Lower lobe of right lung (tissue), 2 donors: ENCODE measurements around the gene SHMT2. TPM values are rescaled to one million over a fixed set of nuclear protein-coding genes. Genes with fewer than 3 reads are reported as not detected.

Source experiments
- ATAC-seq, 2 donors: fragments of 200-7000 bp; cut with Tn5 transposase; one replicate each; pipeline ENCODE4 v1.9.1; 2020 to 2022; ENCODE audit warnings: mild to moderate bottlenecking in 2 of 2, moderate library complexity in 2 of 2
- DNase-seq: peaks from one replicate; pipeline ENCODE4 v3.0.0-alpha.2; 2020
- H3K27ac ChIP-seq: fragments of 200-600 bp; one replicate; pipeline ENCODE4 v1.8.0; 2022
- H3K27me3 ChIP-seq: fragments of 200-600 bp; one replicate; pipeline ENCODE4 v1.8.0; 2022; ENCODE audit warnings: low read depth
- H3K36me3 ChIP-seq: fragments of 200-600 bp; one replicate; pipeline ENCODE4 v1.8.0; 2022; ENCODE audit warnings: mild to moderate bottlenecking
- H3K4me1 ChIP-seq: fragments of 200-600 bp; one replicate; pipeline ENCODE4 v1.8.0; 2022
- H3K4me3 ChIP-seq: fragments of 200-600 bp; one replicate; pipeline ENCODE4 v1.8.0; 2022; ENCODE audit warnings: mild to moderate bottlenecking
- H3K9me3 ChIP-seq: fragments of 200-600 bp; one replicate; pipeline ENCODE4 v1.8.0; 2022
- intact Hi-C: fragments of 100-400 bp; cut with DNase I; formaldehyde crosslinking; loops from one replicate; pipeline ENCODE4 v1.11.0; 2022
- total RNA-seq: library from RNA; stranded (reverse); fragmentation: NEBNext Ultra II Directional; extraction: Animal tissue kit (Norgen Biotek cat#: 25700); gene quantifications from one replicate; pipeline ENCODE4 v1.2.1, GENCODE V29; 2021
- TF ChIP-seq, protein P1 (sequence below): fragments of 200-600 bp; IDR thresholded peaks from one replicate; pipeline ENCODE4 v1.8.0; 2022; ENCODE audit warnings: antibody characterized with exemption, mild to moderate bottlenecking
- donor health status: DM: no; HTN: yes; CAD: no; lungs with severe emphysema.

SHMT2 gene
- total RNA-seq, 1 donor from 2014 or later, result 66.6 TPM

- Histone ChIP-seq H3K4me3 (no peak overlapping the region), H3K27me3 (no peaks in the 10 kb centered on the region), H3K9me3 (no peaks in the 10 kb centered on the region), H3K4me1 (no peaks in the 10 kb centered on the region), H3K36me3 (peaks cover 72% of the 10 kb centered on the region), H3K27ac (no peak overlapping the region)
- TF ChIP-seq, protein P1, sequence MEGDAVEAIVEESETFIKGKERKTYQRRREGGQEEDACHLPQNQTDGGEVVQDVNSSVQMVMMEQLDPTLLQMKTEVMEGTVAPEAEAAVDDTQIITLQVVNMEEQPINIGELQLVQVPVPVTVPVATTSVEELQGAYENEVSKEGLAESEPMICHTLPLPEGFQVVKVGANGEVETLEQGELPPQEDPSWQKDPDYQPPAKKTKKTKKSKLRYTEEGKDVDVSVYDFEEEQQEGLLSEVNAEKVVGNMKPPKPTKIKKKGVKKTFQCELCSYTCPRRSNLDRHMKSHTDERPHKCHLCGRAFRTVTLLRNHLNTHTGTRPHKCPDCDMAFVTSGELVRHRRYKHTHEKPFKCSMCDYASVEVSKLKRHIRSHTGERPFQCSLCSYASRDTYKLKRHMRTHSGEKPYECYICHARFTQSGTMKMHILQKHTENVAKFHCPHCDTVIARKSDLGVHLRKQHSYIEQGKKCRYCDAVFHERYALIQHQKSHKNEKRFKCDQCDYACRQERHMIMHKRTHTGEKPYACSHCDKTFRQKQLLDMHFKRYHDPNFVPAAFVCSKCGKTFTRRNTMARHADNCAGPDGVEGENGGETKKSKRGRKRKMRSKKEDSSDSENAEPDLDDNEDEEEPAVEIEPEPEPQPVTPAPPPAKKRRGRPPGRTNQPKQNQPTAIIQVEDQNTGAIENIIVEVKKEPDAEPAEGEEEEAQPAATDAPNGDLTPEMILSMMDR, result no peak
- ATAC-seq (no peak), DNase-seq (no peak)
- intact Hi-C loops, result no loop called here
Observed at GRCh38 chr12:57263096-57263495, 33.6 kb downstream of the SHMT2 start.

- intact Hi-C loops, result no loop called here
- peaks cover 73% of the 10 kb centered on the region for H3K36me3 ChIP-seq
- H3K9me3 ChIP-seq, result no peaks in the 10 kb centered on the region
- H3K27ac ChIP-seq, result no peak overlapping the region
- H3K27me3 ChIP-seq, result no peaks in the 10 kb centered on the region
- ATAC-seq, result no peak
- DNase-seq, result no peak
- no peak overlapping the region for H3K4me3 ChIP-seq
- H3K4me1 ChIP-seq, result no peaks in the 10 kb centered on the region
- TF ChIP-seq, protein P1, result no peak
Observed at GRCh38 chr12:57266681-57267080, 37.2 kb downstream of the SHMT2 start.

DNA sequence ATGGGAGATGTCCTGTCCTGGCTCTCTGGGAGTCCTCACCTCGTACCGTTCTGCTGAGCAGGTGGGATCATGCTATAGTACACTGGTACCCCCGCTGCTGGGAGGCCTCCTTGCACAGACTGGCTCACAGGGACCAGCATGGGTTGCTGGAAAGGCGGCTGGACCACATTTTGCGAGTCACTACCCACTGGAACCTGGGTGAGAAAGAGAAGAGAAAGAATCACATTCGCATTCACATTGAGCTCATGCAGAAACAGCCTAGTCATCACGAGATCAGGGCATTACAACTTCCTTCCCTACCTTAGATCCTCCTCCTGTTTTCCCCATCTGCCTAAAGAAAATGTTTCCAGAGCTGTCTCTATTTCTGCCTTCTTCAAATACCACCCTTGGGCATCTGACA lies 38.8 kb downstream of the SHMT2 start:
- TF ChIP-seq, protein P1, result no peak
- Histone ChIP-seq H3K9me3 (no peaks in the 10 kb centered on the region), H3K27ac (no peak overlapping the region), H3K27me3 (no peaks in the 10 kb centered on the region), H3K36me3 (peaks cover 87% of the 10 kb centered on the region), H3K4me3 (no peak overlapping the region), H3K4me1 (no peaks in the 10 kb centered on the region)
- ATAC-seq (peak in 1 of 2 donors; percentile 36), DNase-seq (no peak)
- intact Hi-C loops, result no loop called here

DNA sequence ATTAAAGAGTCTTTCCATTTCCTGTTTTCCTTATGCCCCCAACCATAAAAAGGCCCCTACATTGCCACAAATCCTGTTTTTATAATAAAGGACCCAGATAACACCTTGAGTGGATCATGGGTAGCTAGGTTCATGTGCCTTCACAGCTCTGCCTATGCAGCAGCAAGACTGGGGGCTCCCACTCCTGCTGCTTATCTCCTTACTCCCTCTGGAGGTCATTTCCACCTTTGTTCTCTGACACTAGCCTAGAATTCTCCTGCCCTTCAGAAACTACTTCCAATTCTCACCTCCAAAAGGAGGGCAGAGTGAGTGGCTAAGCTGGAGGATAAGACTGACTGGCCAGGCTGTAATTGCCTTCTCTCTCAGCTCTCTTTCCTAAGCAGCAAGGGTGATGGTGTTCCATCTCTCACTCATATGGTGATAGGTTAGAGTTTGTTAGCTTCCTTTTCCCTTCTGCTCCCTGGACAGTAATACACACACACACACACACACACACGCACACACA lies 41.5 kb downstream of the SHMT2 start:
- Histone ChIP-seq H3K27ac (no peak overlapping the region), H3K4me1 (no peaks in the 10 kb centered on the region), H3K27me3 (no peaks in the 10 kb centered on the region), H3K36me3 (peaks cover 87% of the 10 kb centered on the region), H3K9me3 (no peaks in the 10 kb centered on the region), H3K4me3 (no peak overlapping the region)
- no peak for ATAC-seq
- intact Hi-C loops, result no loop called here
- TF ChIP-seq, protein P1, result no peak
- DNase-seq, result no peak

DNA sequence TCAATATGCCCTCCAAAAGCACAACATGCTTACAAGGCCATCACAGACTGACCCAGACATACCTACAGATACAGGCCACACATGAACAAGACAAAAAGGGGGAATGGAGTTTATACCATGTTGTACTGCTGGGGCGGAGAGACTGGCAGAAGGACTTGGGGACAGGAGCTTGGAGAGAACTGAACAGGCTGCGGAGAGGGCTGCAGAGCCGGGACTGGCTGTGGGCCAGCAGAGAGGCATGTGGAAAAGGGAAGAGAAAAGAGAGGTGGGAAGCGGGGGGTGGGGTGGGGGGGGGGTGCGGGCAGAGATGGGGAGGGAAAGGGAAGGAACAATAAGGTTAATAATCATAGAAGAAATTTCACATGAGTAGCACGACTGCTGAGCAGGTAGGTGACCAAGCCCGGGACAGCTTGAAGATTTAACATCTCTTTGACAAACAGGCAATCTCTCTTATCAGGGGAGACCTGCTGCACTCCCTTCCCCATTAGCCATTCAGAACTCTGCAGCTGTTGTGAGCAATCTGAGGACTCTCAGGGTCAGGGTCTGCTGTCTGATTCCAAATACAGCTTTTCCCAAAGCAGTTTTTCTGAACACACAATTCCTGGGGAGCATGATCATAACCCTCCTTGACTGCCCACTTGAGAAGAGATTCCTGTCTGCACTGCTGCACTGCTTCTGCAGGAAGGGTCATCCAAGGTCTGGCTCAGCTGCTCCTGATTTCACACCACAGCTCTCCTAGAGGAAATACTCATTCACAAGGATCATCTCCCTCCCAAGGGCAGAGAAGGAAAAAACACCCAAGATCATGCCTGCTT lies 43.0 kb downstream of the SHMT2 start:
- Histone ChIP-seq H3K4me3 (no peak overlapping the region), H3K4me1 (no peaks in the 10 kb centered on the region), H3K9me3 (no peaks in the 10 kb centered on the region), H3K27me3 (no peaks in the 10 kb centered on the region), H3K27ac (no peak overlapping the region), H3K36me3 (peaks cover 86% of the 10 kb centered on the region)
- TF ChIP-seq, protein P1, result no peak
- ATAC-seq (no peak), DNase-seq (no peak)
- intact Hi-C loops, result no loop called here
